Naive thymus-derived CD8-positive, alpha-beta T cell (primary cell): ENCODE results near the gene LRRC37A3. TPM values are rescaled to one million over a fixed set of nuclear protein-coding genes. Genes with fewer than 3 reads are reported as not detected.
A peak's percentile ranks its signal among the peaks of the same experiment; 100 is the strongest.
"Not testable (repeated sequence)": the region's sequence is repeated elsewhere in the genome, so short reads cannot be mapped to it uniquely, and the experiment has no call there.

Source experiments
- ATAC-seq, 2 donors: fragments of 150-1000 bp; cut with Tn5 transposase in 1 of 2; sonication (Bioruptor Pico), chemical (Tn5 transposase) in 1 of 2; 1 replicate in 1 of 2; 2 replicates in 1 of 2; pipeline ENCODE4 v1.10.0; 2021; ENCODE audit warnings: mild to moderate bottlenecking in 2 of 2, moderate library complexity in 2 of 2
- POLR2A ChIA-PET: fragments of 350-600 bp; sonication (Branson Sonifier 250); formaldehyde crosslinking; loops from one replicate; lab custom pipeline; 2021; ENCODE audit warnings: antibody characterized with exemption; lab: Charles Lee
- DNase-seq, 10 donors: peaks; one replicate each; pipeline versions ENCODE4 v3.0.0 to v3.0.0-alpha.2; 2020 to 2022
- H3K27ac Mint-ChIP-seq, 10 donors: one replicate each; pipeline ENCODE4 v1.8.0; 2020 to 2022; ENCODE audit warnings: mild to moderate bottlenecking in 10 of 10, mixed read lengths in 10 of 10, moderate library complexity in 4 of 10, inconsistent platforms in 1 of 10
- H3K27me3 Mint-ChIP-seq, 5 donors: one replicate each; pipeline ENCODE4 v1.8.0; 2021 to 2022; ENCODE audit warnings: mixed read lengths in 5 of 5
- H3K36me3 Mint-ChIP-seq, 3 donors: one replicate each; pipeline ENCODE4 v1.8.0; 2020 to 2022; ENCODE audit warnings: mixed read lengths in 3 of 3, mild to moderate bottlenecking in 2 of 3, inconsistent platforms in 1 of 3
- H3K4me1 Mint-ChIP-seq, 4 donors: one replicate each; pipeline ENCODE4 v1.8.0; 2021 to 2022; ENCODE audit warnings: mixed read lengths in 4 of 4
- H3K4me3 Mint-ChIP-seq, 10 donors: one replicate each; pipeline ENCODE4 v1.8.0; 2020 to 2022; ENCODE audit warnings: mild to moderate bottlenecking in 10 of 10, mixed read lengths in 10 of 10, moderate library complexity in 6 of 10, inconsistent platforms in 1 of 10
- H3K9me3 Mint-ChIP-seq, 9 donors: one replicate each; pipeline ENCODE4 v1.8.0; 2020 to 2022; ENCODE audit warnings: mixed read lengths in 9 of 9, mild to moderate bottlenecking in 3 of 9, inconsistent platforms in 1 of 9, moderate library complexity in 1 of 9
- polyA plus RNA-seq, 3 donors: library from polyadenylated mRNA; unstranded; fragments of 300-500 nt; fragmentation: Illumina TruSeq; gene quantifications; one replicate each; pipeline ENCODE4 v1.2.3, GENCODE V29; 2021
- total RNA-seq, 8 experiments: library from RNA in 2 of 8; stranded (reverse) in 2 of 8; gene quantifications; one replicate each; pipeline ENCODE4 v1.2.3 and lab custom pipeline; 2021 to 2026

The LRRC37A3 gene
- total and polyA plus RNA-seq, 5 experiments from 2014 or later = 0.75 to 30.1 (median 2.9) TPM

GRCh38 chr17:64940055-64940454 is 20.8 kb upstream of the LRRC37A3 start:
- Mint-ChIP-seq H3K4me1 (peaks cover 0 to 13% (median 3%) of the 10 kb centered on the region in 4 donors), H3K27ac (no peak overlapping the region), H3K4me3 (no peak overlapping the region), H3K9me3 (no peaks in the 10 kb centered on the region), H3K27me3 (peaks cover 0 to 11% (median 0%) of the 10 kb centered on the region in 5 donors), H3K36me3 (no peaks in the 10 kb centered on the region)
- POLR2A ChIA-PET = interaction anchor here (1.3 kb wide), 1 partner anchor 20 kb away, joined by 3 read pairs; the partner anchor contains the start of gene LRRC37A3
- no peak for ATAC-seq
- no peak for DNase-seq

GRCh38 chr17:64938925-64939474 is 19.7 kb upstream of the LRRC37A3 start:
- Mint-ChIP-seq H3K27ac (no peak overlapping the region), H3K4me1 (peaks cover 0 to 13% (median 3%) of the 10 kb centered on the region in 4 donors), H3K4me3 (no peak overlapping the region), H3K9me3 (no peaks in the 10 kb centered on the region), H3K36me3 (no peaks in the 10 kb centered on the region), H3K27me3 (peaks cover 0 to 11% (median 0%) of the 10 kb centered on the region in 5 donors)
- POLR2A ChIA-PET = no interaction called here
- ATAC-seq (peak; percentile 46 to 54), DNase-seq (peak in 5 of 10 donors; percentile 12 to 34 (median 16))

GRCh38 chr17:64938290-64938689 is 19.0 kb upstream of the LRRC37A3 start:
- ATAC-seq (no peak), DNase-seq (no peak)
- Mint-ChIP-seq H3K27ac (no peak overlapping the region), H3K27me3 (peaks cover 0 to 11% (median 0%) of the 10 kb centered on the region in 5 donors), H3K36me3 (no peaks in the 10 kb centered on the region), H3K4me1 (peaks cover 0 to 13% (median 3%) of the 10 kb centered on the region in 4 donors), H3K4me3 (no peak overlapping the region), H3K9me3 (no peaks in the 10 kb centered on the region)
- POLR2A ChIA-PET = no interaction called here

- POLR2A ChIA-PET = no interaction called here
- Mint-ChIP-seq H3K4me1 (peaks cover 0 to 13% (median 3%) of the 10 kb centered on the region in 4 donors), H3K36me3 (no peaks in the 10 kb centered on the region), H3K9me3 (no peaks in the 10 kb centered on the region), H3K27ac (peak overlapping the region in 3 of 10 donors; percentile 16 to 57 (median 39)), H3K27me3 (peaks cover 0 to 9% (median 0%) of the 10 kb centered on the region in 5 donors), H3K4me3 (no peak overlapping the region)
- DNase-seq (no peak), ATAC-seq (no peak)
These were observed 16.8 kb upstream of the LRRC37A3 start for GRCh38 chr17:64936117-64936516.

- H3K4me1 Mint-ChIP-seq = peaks cover 3 to 13% (median 4%) of the 10 kb centered on the region in 4 donors
- POLR2A ChIA-PET, H3K36me3 Mint-ChIP-seq, H3K9me3 Mint-ChIP-seq, H3K27me3 Mint-ChIP-seq, ATAC-seq, DNase-seq, H3K4me3 Mint-ChIP-seq, H3K27ac Mint-ChIP-seq: not testable (repeated sequence)
These were observed 15.1 kb upstream of the LRRC37A3 start for GRCh38 chr17:64934284-64934778.

GRCh38 chr17:64932850-64933249 is 13.6 kb upstream of the LRRC37A3 start:
- DNase-seq, H3K4me3 Mint-ChIP-seq, H3K9me3 Mint-ChIP-seq, H3K27me3 Mint-ChIP-seq, POLR2A ChIA-PET, ATAC-seq, H3K36me3 Mint-ChIP-seq, H3K4me1 Mint-ChIP-seq, H3K27ac Mint-ChIP-seq: not testable (repeated sequence)

- ATAC-seq, H3K4me1 Mint-ChIP-seq, H3K9me3 Mint-ChIP-seq, H3K4me3 Mint-ChIP-seq, DNase-seq, H3K36me3 Mint-ChIP-seq, POLR2A ChIA-PET, H3K27me3 Mint-ChIP-seq, H3K27ac Mint-ChIP-seq: not testable (repeated sequence)
These were observed 11.1 kb upstream of the LRRC37A3 start for GRCh38 chr17:64930374-64930773.

- peak; percentile 41 to 51 for ATAC-seq
- H3K4me3 Mint-ChIP-seq, POLR2A ChIA-PET, H3K9me3 Mint-ChIP-seq, DNase-seq, H3K36me3 Mint-ChIP-seq, H3K27me3 Mint-ChIP-seq, H3K4me1 Mint-ChIP-seq: not testable (repeated sequence)
- peak overlapping the region in 2 of 10 donors; percentile 27 to 49 for H3K27ac Mint-ChIP-seq
These were observed 10.3 kb upstream of the LRRC37A3 start for GRCh38 chr17:64929419-64930209.

GRCh38 chr17:64928701-64929100 is 9.4 kb upstream of the LRRC37A3 start:
- H3K4me3 Mint-ChIP-seq, H3K27ac Mint-ChIP-seq, H3K9me3 Mint-ChIP-seq, DNase-seq, H3K27me3 Mint-ChIP-seq, H3K4me1 Mint-ChIP-seq, H3K36me3 Mint-ChIP-seq, POLR2A ChIA-PET, ATAC-seq: not testable (repeated sequence)

GRCh38 chr17:64927444-64927843 is 8.2 kb upstream of the LRRC37A3 start:
- H3K36me3 Mint-ChIP-seq, H3K4me3 Mint-ChIP-seq, H3K27me3 Mint-ChIP-seq, H3K9me3 Mint-ChIP-seq, POLR2A ChIA-PET: not testable (repeated sequence)
- H3K27ac Mint-ChIP-seq = peak overlapping the region in 2 of 10 donors; percentile 4
- H3K4me1 Mint-ChIP-seq = peaks cover 1 to 22% (median 5%) of the 10 kb centered on the region in 4 donors
- DNase-seq = peak; percentile 32 to 83 (median 66)
- peak; percentile 95 to 97 for ATAC-seq

- H3K36me3 Mint-ChIP-seq, ATAC-seq, H3K4me3 Mint-ChIP-seq, H3K27me3 Mint-ChIP-seq, DNase-seq, H3K9me3 Mint-ChIP-seq, H3K27ac Mint-ChIP-seq: not testable (repeated sequence)
- peaks cover 1 to 24% (median 5%) of the 10 kb centered on the region in 4 donors for H3K4me1 Mint-ChIP-seq
- POLR2A ChIA-PET = interaction anchor here (0.6 kb wide), 1 partner anchor 59 kb away, joined by 4 read pairs; no protein-coding TSS in a partner anchor
These were observed 7.2 kb upstream of the LRRC37A3 start for GRCh38 chr17:64926430-64926829.

GRCh38 chr17:64925244-64925643 is 6.0 kb upstream of the LRRC37A3 start:
- H3K36me3 Mint-ChIP-seq, POLR2A ChIA-PET, ATAC-seq, H3K4me3 Mint-ChIP-seq, H3K27me3 Mint-ChIP-seq, DNase-seq, H3K9me3 Mint-ChIP-seq, H3K27ac Mint-ChIP-seq: not testable (repeated sequence)
- peaks cover 1 to 29% (median 6%) of the 10 kb centered on the region in 4 donors for H3K4me1 Mint-ChIP-seq

GRCh38 chr17:64923051-64923568 is 3.8 kb upstream of the LRRC37A3 start:
- H3K36me3 Mint-ChIP-seq, H3K9me3 Mint-ChIP-seq, POLR2A ChIA-PET, ATAC-seq, H3K27me3 Mint-ChIP-seq, DNase-seq: not testable (repeated sequence)
- Mint-ChIP-seq H3K4me3 (peak overlapping the region in 1 of 10 donors; percentile 36), H3K27ac (peak overlapping the region in 2 of 10 donors; percentile 72 to 85), H3K4me1 (peaks cover 1 to 33% (median 12%) of the 10 kb centered on the region in 4 donors)
